GM12801 (cell line): ENCODE measurements around the gene AKR1C4.

ENCODE experiments used
- CTCF ChIP-seq: IDR thresholded peaks from one replicate; pipeline ENCODE4 v1.5.1; 2011; ENCODE audit warnings: control low read depth; ENCODE audit not compliant: insufficient read length; ENCODE audit errors: extremely low read depth

The AKR1C4 gene

GRCh38 chr10:5196702-5197113 lies at the start of gene AKR1C4:
TSS of gene AKR1C4 (plus strand) at chr10:5196837. CDS start at chr10:5196868, 31 bp downstream.
- no peak for TF ChIP-seq CTCF

GRCh38 chr10:5146920-5147254 lies 49.8 kb upstream of the AKR1C4 start:
- no peak for TF ChIP-seq CTCF

GRCh38 chr10:5147255-5147980 lies 49.2 kb upstream of the AKR1C4 start:
- TF ChIP-seq CTCF: no peak

GRCh38 chr10:5147981-5148677 lies 48.5 kb upstream of the AKR1C4 start:
- TF ChIP-seq CTCF: no peak

- no peak for TF ChIP-seq CTCF
Measured at GRCh38 chr10:5148678-5149032, 48.0 kb upstream of the AKR1C4 start.

GRCh38 chr10:5151076-5151475 lies 45.6 kb upstream of the AKR1C4 start:
- TF ChIP-seq CTCF: no peak

- TF ChIP-seq CTCF: no peak
Measured at GRCh38 chr10:5155951-5156350, 40.7 kb upstream of the AKR1C4 start.
